OCI-LY1 (cell line): ENCODE measurements around the gene MECP2.

Experiments
- H2AFZ ChIP-seq: fragments of 200-600 bp; sonication (generic), shearing (Covaris generic); 2 replicates; pipeline ENCODE4 v1.6.0; 2014; ENCODE audit warnings: antibody characterized with exemption, mild to moderate bottlenecking, low read length
- H3F3A ChIP-seq: fragments of 200-600 bp; sonication (generic), shearing (Covaris generic); 2 replicates; pipeline ENCODE4 v1.6.0; 2014; ENCODE audit warnings: mild to moderate bottlenecking, antibody characterized with exemption, low read length, moderate library complexity; ENCODE audit not compliant: insufficient read depth
- H3K27ac ChIP-seq: fragments of 200-600 bp; sonication (generic); 2 replicates; pipeline ENCODE4 v1.5.1; 2014; ENCODE audit warnings: low read length, mixed run types, mild to moderate bottlenecking, low read depth; ENCODE audit not compliant: poor library complexity, severe bottlenecking
- H3K27me3 ChIP-seq: fragments of 200-600 bp; sonication (generic); 2 replicates; pipeline ENCODE4 v1.6.0; 2014; ENCODE audit warnings: antibody characterized with exemption, mild to moderate bottlenecking, low read length, moderate library complexity; ENCODE audit not compliant: insufficient read depth
- H3K36me3 ChIP-seq: fragments of 200-600 bp; sonication (generic); 2 replicates; pipeline ENCODE4 v1.6.1; 2014; ENCODE audit warnings: mild to moderate bottlenecking, antibody characterized with exemption, low read length, moderate library complexity, mixed read lengths; ENCODE audit not compliant: insufficient read depth
- H3K4me1 ChIP-seq: fragments of 200-600 bp; sonication (generic); 2 replicates; pipeline ENCODE4 v1.5.1; 2014; ENCODE audit warnings: mild to moderate bottlenecking, low read length, moderate library complexity; ENCODE audit not compliant: insufficient read depth, severe bottlenecking
- H3K4me2 ChIP-seq: fragments of 200-600 bp; sonication (generic), shearing (Covaris generic); 2 replicates; pipeline ENCODE4 v1.6.1; 2014; ENCODE audit warnings: low read length
- H3K4me3 ChIP-seq: fragments of 200-600 bp; sonication (generic); 2 replicates; pipeline ENCODE4 v1.5.1; 2014; ENCODE audit warnings: low read length, low read depth, mild to moderate bottlenecking, mixed read lengths; ENCODE audit not compliant: poor library complexity, severe bottlenecking
- H3K79me2 ChIP-seq: fragments of 200-600 bp; shearing (Covaris generic); 2 replicates; pipeline ENCODE4 v1.6.1; 2016; ENCODE audit warnings: mixed run types, low read length, mixed read lengths; ENCODE audit not compliant: insufficient read depth
- H3K9ac ChIP-seq: fragments of 200-600 bp; sonication (generic), shearing (Covaris generic); 2 replicates; pipeline ENCODE4 v1.6.1; 2014; ENCODE audit warnings: mild to moderate bottlenecking, low read length, mixed read lengths
- H3K9me2 ChIP-seq: fragments of 200-600 bp; sonication (generic), shearing (Covaris generic); 2 replicates; pipeline ENCODE4 v1.6.1; 2014; ENCODE audit warnings: low read depth, mild to moderate bottlenecking, low read length, mixed read lengths
- H3K9me3 ChIP-seq: fragments of 200-600 bp; shearing (Covaris generic); 2 replicates; pipeline ENCODE4 v1.6.1; 2014; ENCODE audit warnings: low read length, mixed read lengths
- H4K20me1 ChIP-seq: fragments of 200-600 bp; sonication (generic), shearing (Covaris generic); 2 replicates; pipeline ENCODE4 v1.6.0; 2016; ENCODE audit warnings: mild to moderate bottlenecking, low read length; ENCODE audit not compliant: insufficient read depth
- CTCF ChIP-seq: fragments of 200-600 bp; sonication (generic), shearing (Covaris generic); IDR thresholded peaks from 2 replicates; pipeline ENCODE4 v1.5.1; 2017; ENCODE audit warnings: mild to moderate bottlenecking, antibody characterized with exemption, low read length, moderate library complexity, mixed read lengths
- EZH2 ChIP-seq: fragments of 200-600 bp; sonication (generic), shearing (Covaris generic); IDR thresholded peaks from 2 replicates; pipeline ENCODE4 v1.8.0; 2017; ENCODE audit warnings: borderline replicate concordance, mixed run types, mild to moderate bottlenecking, antibody characterized with exemption, low read length, moderate library complexity, mixed read lengths

The MECP2 gene

GRCh38 chrX:154051201-154051810 lies 46.2 kb downstream of the MECP2 start:
- peaks cover 24% of the 10 kb centered on the region for H3K36me3 ChIP-seq
- H3K4me3 ChIP-seq = no peak overlapping the region
- H3K27me3 ChIP-seq = no peaks in the 10 kb centered on the region
- peak overlapping the region; percentile 63 for H3K27ac ChIP-seq
- H3F3A ChIP-seq = no peaks in the 10 kb centered on the region
- H4K20me1 ChIP-seq = no peaks in the 10 kb centered on the region
- TF ChIP-seq CTCF (peak; percentile 66), EZH2 (no peak)
- no peaks in the 10 kb centered on the region for H3K9me2 ChIP-seq
- H3K4me2 ChIP-seq = no peak overlapping the region
- H3K4me1 ChIP-seq = peaks cover 30% of the 10 kb centered on the region
- no peak overlapping the region for H2AFZ ChIP-seq
- H3K79me2 ChIP-seq = no peaks in the 10 kb centered on the region; the same call in 1 of the 2 replicates
- H3K9ac ChIP-seq = no peak overlapping the region
- H3K9me3 ChIP-seq = no peaks in the 10 kb centered on the region

- Histone ChIP-seq H3K9me3 (no peaks in the 10 kb centered on the region), H3K36me3 (peaks cover 23% of the 10 kb centered on the region), H3K4me1 (peaks cover 30% of the 10 kb centered on the region), H3K9me2 (no peaks in the 10 kb centered on the region), H3K9ac (no peak overlapping the region; the same call in 1 of the 2 replicates), H2AFZ (no peak overlapping the region), H3K27me3 (no peaks in the 10 kb centered on the region), H3F3A (no peaks in the 10 kb centered on the region), H3K4me3 (no peak overlapping the region), H4K20me1 (no peaks in the 10 kb centered on the region), H3K27ac (peak overlapping the region; percentile 64), H3K79me2 (no peaks in the 10 kb centered on the region), H3K4me2 (no peak overlapping the region; the same call in 1 of the 2 replicates)
- no peak for TF ChIP-seq CTCF
Observed at GRCh38 chrX:154050113-154050495, 47.4 kb downstream of the MECP2 start.

DNA sequence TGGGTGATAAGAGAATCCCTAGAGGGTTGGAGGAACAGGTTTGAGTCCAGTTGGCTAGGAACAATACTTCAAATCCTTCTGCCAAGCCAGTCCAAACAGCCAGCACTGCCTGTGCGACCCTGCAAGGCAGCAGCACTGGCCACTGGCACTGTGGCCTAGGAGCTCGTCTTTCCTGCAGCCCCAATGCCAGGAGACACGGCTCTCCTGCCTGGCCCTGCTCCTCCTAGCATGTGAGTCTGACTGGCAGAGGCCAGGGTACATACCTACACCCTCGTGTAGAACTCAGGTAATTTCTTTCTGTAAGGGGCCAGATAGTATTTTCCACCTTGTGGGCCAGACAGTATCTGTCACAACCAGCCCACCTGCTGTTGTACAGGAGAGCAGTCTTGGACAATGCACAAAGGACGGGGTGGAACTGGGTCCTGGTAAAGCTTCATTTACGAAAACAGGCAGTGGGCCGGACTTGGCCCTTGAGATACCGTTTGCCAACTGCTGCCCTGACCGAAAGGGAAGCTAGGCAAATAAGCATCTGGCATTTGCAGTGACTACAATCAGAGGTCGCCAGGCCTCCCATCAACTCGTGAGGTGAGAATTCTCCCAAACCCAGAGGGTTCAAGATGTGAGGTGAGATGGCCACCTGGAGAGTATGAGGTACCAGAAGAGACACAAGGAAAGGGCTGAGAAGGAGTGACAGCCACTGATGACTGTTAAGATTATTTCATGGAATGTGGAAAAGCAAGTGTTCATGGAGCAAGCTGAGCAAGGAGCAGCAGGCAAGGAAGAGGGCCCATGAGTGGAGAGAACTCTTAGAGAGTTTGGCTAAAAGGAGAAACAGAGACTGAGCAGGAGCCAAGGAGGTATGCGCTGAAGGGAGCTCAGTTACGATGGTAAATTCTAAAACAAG lies 48.1 kb downstream of the MECP2 start:
- Histone ChIP-seq H3K9me2 (no peaks in the 10 kb centered on the region), H3F3A (no peaks in the 10 kb centered on the region), H3K9me3 (no peaks in the 10 kb centered on the region), H3K79me2 (no peaks in the 10 kb centered on the region), H3K27ac (peak overlapping the region; percentile 64), H2AFZ (no peak overlapping the region), H3K4me2 (peak overlapping the region; percentile 5; the same call in 1 of the 2 replicates), H3K9ac (no peak overlapping the region; the same call in 1 of the 2 replicates), H3K4me1 (peaks cover 30% of the 10 kb centered on the region), H3K27me3 (no peaks in the 10 kb centered on the region), H3K4me3 (no peak overlapping the region), H4K20me1 (no peaks in the 10 kb centered on the region), H3K36me3 (peaks cover 23% of the 10 kb centered on the region)
- TF ChIP-seq EZH2 (no peak), CTCF (no peak)
